ENCODE results near the gene HNRNPLL. TPM values are rescaled to one million over a fixed set of nuclear protein-coding genes. Genes with fewer than 3 reads are reported as not detected.

HNRNPLL gene
- total RNA-seq, 4 donors from 2014 or later: 45.2 to 59.7 (median 54.4) TPM

GRCh38 chr2:38549851-38550250, 52.9 kb downstream of the HNRNPLL start:
- in situ Hi-C loops (cut with MboI; ENCODE audit: low pct_ligation_motif_present in 1 of 4, low pct_unique_long_range_greater_than_20kb in 1 of 4, low sequenced_read_pairs in 3 of 4) (no loop called here), intact Hi-C loops (cut with DNase I; ENCODE audit: low total_unique reads) (no loop called here)
- no peaks in the 10 kb centered on the region for H3K27me3 ChIP-seq
- no peaks in the 10 kb centered on the region for H3K9me3 ChIP-seq
- no peaks in the 10 kb centered on the region for H3K36me3 ChIP-seq
- no peak for DNase-seq
- no peak overlapping the region for H3K4me3 ChIP-seq
- H3K27ac ChIP-seq: no peak overlapping the region
- TF ChIP-seq CTCF (IDR thresholded peaks at IDR 0.05) (no peak), POLR2AphosphoS5 (IDR thresholded peaks at IDR 0.05) (no peak)
- no peaks in the 10 kb centered on the region for H3K4me1 ChIP-seq
- 71 to 86% methylated on average over 3 to 4 of the region's 4 CpGs for WGBS, 2 donors (ENCODE audit: low coverage in 1 of 2)

- in situ Hi-C loops (cut with MboI; ENCODE audit: low pct_ligation_motif_present in 1 of 4, low pct_unique_long_range_greater_than_20kb in 1 of 4, low sequenced_read_pairs in 3 of 4) (no loop called here), intact Hi-C loops (cut with DNase I; ENCODE audit: low total_unique reads) (no loop called here)
- no peak overlapping the region for H3K4me3 ChIP-seq
- H3K4me1 ChIP-seq: no peaks in the 10 kb centered on the region
- TF ChIP-seq POLR2AphosphoS5 (IDR thresholded peaks at IDR 0.05): no peak
- TF ChIP-seq CTCF (IDR thresholded peaks at IDR 0.05): no peak
- TF ChIP-seq POLR2A (IDR thresholded peaks at IDR 0.05): no peak
- TF ChIP-seq EP300 (IDR thresholded peaks at IDR 0.05; ENCODE audit: low read depth): no peak
- H3K36me3 ChIP-seq: no peaks in the 10 kb centered on the region
- H3K27ac ChIP-seq: no peak overlapping the region
- DNase-seq: no peak
- WGBS, 2 donors (ENCODE audit: low coverage in 1 of 2): 66 to 69% methylated on average over 6 to 7 of the region's 7 CpGs
- H3K27me3 ChIP-seq: no peaks in the 10 kb centered on the region
- no peaks in the 10 kb centered on the region for H3K9me3 ChIP-seq
These were observed 53.5 kb downstream of the HNRNPLL start for GRCh38 chr2:38549071-38549704.

DNA sequence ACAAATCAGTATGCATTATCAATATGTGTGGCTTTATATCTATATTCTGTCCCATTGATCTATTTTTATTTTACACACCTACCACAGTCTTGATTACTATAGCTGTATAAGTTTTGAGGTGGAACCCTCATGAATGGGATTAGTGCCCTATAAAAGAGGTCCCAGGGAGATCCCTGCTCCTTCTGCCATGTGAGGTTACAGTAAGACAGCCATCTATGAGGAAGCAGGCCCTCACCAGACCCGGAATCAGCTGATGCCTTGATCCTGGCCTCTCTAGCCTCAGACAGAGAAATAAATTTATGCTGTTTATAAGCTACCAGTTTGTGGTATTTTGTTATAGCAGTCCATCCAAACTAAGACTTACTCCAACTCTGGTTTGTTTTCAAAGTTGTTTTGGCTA, 54.9 kb downstream of the HNRNPLL start:
- Histone ChIP-seq H3K27me3 (no peaks in the 10 kb centered on the region), H3K9me3 (no peaks in the 10 kb centered on the region), H3K4me3 (no peak overlapping the region), H3K36me3 (no peaks in the 10 kb centered on the region), H3K27ac (no peak overlapping the region), H3K4me1 (peaks cover 0 to 4% (median 0%) of the 10 kb centered on the region in 4 donors)
- DNase-seq: no peak
- in situ Hi-C loops (cut with MboI; ENCODE audit: low pct_ligation_motif_present in 1 of 4, low pct_unique_long_range_greater_than_20kb in 1 of 4, low sequenced_read_pairs in 3 of 4) (no loop called here), intact Hi-C loops (cut with DNase I; ENCODE audit: low total_unique reads) (no loop called here)
- TF ChIP-seq CTCF (IDR thresholded peaks at IDR 0.05) (no peak), POLR2A (IDR thresholded peaks at IDR 0.05) (no peak), EP300 (IDR thresholded peaks at IDR 0.05; ENCODE audit: low read depth) (no peak), POLR2AphosphoS5 (IDR thresholded peaks at IDR 0.05) (no peak)
- WGBS, 2 donors (ENCODE audit: low coverage in 1 of 2): 86 to 87% methylated on average over 1 of the region's 1 CpG

DNA sequence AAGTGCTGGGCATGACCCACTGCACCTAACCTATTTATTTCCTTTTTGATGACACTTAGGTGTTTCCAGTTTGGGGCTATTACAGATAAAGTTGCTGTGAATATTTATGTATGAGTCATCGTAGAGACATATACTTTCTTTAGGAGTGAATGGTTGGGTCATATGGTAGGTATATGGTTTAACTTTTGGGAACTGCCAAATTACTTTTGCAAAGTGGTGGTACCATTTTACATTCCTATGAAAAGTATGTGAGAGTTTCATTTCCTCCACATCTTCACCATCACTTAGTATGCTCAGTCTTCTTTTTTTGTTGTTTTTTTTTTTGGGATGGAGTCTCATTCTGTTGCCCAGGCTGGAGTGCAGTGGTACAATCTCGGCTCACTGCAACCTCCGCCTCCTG, 56.1 kb downstream of the HNRNPLL start:
- Histone ChIP-seq H3K27me3 (no peaks in the 10 kb centered on the region), H3K36me3 (no peaks in the 10 kb centered on the region), H3K4me3 (no peak overlapping the region), H3K9me3 (no peaks in the 10 kb centered on the region), H3K4me1 (peaks cover 0 to 16% (median 0%) of the 10 kb centered on the region in 4 donors), H3K27ac (no peak overlapping the region)
- DNase-seq: no peak
- in situ Hi-C loops (cut with MboI; ENCODE audit: low pct_ligation_motif_present in 1 of 4, low pct_unique_long_range_greater_than_20kb in 1 of 4, low sequenced_read_pairs in 3 of 4): no loop called here
- no peak for TF ChIP-seq CTCF (IDR thresholded peaks at IDR 0.05)
- TF ChIP-seq POLR2A (IDR thresholded peaks at IDR 0.05): no peak
- no peak for TF ChIP-seq EP300 (IDR thresholded peaks at IDR 0.05; ENCODE audit: low read depth)
- TF ChIP-seq POLR2AphosphoS5 (IDR thresholded peaks at IDR 0.05): no peak
- WGBS, 2 donors (ENCODE audit: low coverage in 1 of 2): 87 to 88% methylated on average over 3 of the region's 3 CpGs
- intact Hi-C loops (cut with DNase I; ENCODE audit: low total_unique reads): no loop called here

Measured in transverse colon (tissue), 4 donors.